Cardiac fibroblast (primary cell): Measurements from ENCODE around the gene LEUTX.
"Not testable (repeated sequence)": the region's sequence is repeated elsewhere in the genome, so short reads cannot be mapped to it uniquely, and the experiment has no call there.

Experiments
- DNase-seq, 2 donors: peaks; one replicate each; pipeline versions ENCODE4 v3.0.0 to v3.0.0-alpha.2; 2010; ENCODE audit warnings: low read depth in 2 of 2
- H3K4me3 ChIP-seq, 2 donors: replicated peaks in 1 of 2; 1 replicate in 1 of 2; 2 replicates in 1 of 2; pipeline ENCODE4 v1.5.1; 2011; ENCODE audit warnings: low read depth in 2 of 2, low read length in 2 of 2, mild to moderate bottlenecking in 2 of 2, moderate library complexity in 1 of 2
- CTCF ChIP-seq: IDR thresholded peaks from one replicate; pipeline ENCODE4 v1.5.1; 2011; ENCODE audit warnings: low read depth, mild to moderate bottlenecking, low read length, inconsistent platforms

LEUTX gene

GRCh38 chr19:39813264-39813993 is 34.8 kb downstream of the LEUTX start:
- TF ChIP-seq CTCF = no peak
- DNase-seq = no peak
- no peak overlapping the region for H3K4me3 ChIP-seq

- DNase-seq, H3K4me3 ChIP-seq: not testable (repeated sequence)
Measured at GRCh38 chr19:39814111-39814510, 35.5 kb downstream of the LEUTX start.

- peak in 1 of 2 donors; percentile 20 for DNase-seq
- TF ChIP-seq CTCF = no peak
- no peak overlapping the region for H3K4me3 ChIP-seq
Measured at GRCh38 chr19:39814595-39814994, 35.9 kb downstream of the LEUTX start.

- TF ChIP-seq CTCF = no peak
Measured at GRCh38 chr19:39816287-39817048, 37.8 kb downstream of the LEUTX start.

GRCh38 chr19:39817888-39818561 is 39.4 kb downstream of the LEUTX start:
- no peak for DNase-seq
- no peak for TF ChIP-seq CTCF
- no peak overlapping the region for H3K4me3 ChIP-seq

More at GRCh38 chr19:39816287-39817048, 37.8 kb downstream of the LEUTX start:
- no peak overlapping the region for H3K4me3 ChIP-seq
- DNase-seq = no peak

GRCh38 chr19:39818626-39819097 is 40.0 kb downstream of the LEUTX start:
- TF ChIP-seq CTCF = no peak
- H3K4me3 ChIP-seq = no peak overlapping the region

GRCh38 chr19:39819786-39820185 is 41.1 kb downstream of the LEUTX start:
- DNase-seq = no peak
- no peak for TF ChIP-seq CTCF
- no peak overlapping the region for H3K4me3 ChIP-seq

More at GRCh38 chr19:39818626-39819097, 40.0 kb downstream of the LEUTX start:
- no peak for DNase-seq
